NCI-H1105 treated with DMSO at 0.1 percent for 48 hours (cell line): Measurements from ENCODE around the gene PTPRT.

Source experiments
- DNase-seq: peaks from one replicate; lab custom pipeline; 2025; lab: John Stamatoyannopoulos, UW

The PTPRT gene

DNA sequence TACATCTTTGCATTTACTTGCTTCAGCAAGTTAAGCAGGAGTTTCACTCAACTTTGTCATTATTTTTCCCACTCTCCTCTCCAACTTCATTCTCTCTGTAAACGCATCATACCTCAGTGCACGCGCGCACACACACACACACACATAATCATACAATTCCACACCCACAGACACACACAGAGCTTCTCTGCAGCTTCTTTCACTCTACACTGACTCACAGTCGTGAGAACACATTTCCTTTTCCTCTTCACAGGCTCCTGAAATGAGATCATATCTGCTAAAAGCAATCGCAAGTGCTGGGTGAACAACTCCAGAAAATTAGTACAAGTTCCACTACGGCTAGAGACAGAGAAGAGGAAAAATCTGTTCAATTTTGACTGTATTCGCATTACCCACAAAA is 215.4 kb downstream of the PTPRT start:
- DNase-seq, result peak; percentile 45

DNA sequence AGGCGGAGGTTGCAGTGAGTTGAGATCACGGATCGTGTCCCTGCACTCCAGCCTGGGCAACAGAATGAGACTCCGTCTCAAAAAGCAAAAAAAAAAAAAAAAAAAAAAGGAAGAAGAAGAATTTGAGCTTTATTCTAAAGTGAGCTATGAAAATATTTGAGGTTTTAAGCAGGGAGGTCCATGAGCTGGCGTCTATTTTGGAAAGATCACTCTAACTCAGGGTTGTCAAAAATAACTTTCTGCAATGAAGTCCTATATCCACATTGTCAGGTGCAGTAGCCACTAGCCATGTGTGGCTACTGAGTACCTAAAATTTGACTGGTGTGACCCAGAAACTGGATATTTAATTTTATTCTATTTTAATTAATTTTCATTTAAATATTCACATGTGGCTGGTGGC is 217.1 kb downstream of the PTPRT start:
- no peak for DNase-seq

DNA sequence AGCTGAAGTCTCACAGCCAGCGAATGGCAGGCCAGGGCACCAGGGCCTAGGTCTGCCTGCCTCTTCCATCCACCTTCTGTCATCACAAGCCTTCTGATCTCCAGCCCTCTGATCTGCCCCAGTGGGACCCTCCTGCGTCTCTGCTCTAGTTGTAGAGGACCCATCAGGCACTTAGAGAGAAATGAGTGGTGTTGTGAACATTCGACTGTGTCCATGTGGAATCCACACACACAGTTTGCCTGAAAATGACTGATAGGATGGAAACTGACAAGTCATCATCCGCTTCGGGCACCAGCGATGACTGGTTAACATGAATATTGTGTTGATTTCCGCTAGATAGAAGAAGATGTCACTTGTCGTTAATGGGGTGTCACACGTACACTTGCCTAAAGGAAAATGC is 221.0 kb downstream of the PTPRT start:
- DNase-seq, result no peak

DNA sequence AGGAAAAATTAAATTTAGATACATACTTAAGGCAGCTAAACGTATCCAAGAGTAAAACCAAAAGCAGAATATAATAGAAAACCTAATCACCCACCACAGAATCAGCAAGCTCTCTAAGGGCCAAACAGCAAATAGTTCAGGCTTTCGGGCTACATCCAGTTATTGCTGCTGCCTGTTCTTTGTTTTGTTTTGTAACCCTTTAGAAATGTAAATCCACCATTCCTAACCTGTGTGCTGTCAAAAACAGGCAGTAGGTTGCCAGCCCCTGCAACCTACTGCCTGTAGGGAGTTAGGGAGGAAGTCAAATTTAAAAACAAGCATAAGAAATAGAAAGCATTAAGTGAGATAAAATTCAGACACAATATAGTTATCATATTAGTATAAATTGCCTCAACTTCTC is 225.9 kb downstream of the PTPRT start:
- no peak for DNase-seq

DNA sequence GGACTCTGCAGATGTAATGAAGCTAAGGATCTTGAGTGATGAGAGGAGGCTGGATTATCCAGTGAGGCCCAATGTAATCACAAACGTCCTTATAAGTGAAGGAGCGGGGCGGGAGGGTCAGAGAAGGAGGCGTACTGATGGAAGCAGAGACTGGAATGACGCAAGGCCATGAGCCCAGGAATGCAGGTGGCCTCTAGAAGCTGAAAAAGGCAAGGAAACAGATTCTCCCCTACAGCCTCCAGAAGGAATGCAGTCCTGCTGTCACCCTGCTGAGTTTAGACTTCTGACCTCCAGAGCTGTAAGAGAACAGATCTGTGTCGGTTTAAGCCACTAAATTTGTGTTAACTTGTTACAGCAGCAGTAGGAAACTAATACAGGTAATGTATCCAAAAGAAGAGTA is 227.9 kb downstream of the PTPRT start:
- DNase-seq, result no peak

DNA sequence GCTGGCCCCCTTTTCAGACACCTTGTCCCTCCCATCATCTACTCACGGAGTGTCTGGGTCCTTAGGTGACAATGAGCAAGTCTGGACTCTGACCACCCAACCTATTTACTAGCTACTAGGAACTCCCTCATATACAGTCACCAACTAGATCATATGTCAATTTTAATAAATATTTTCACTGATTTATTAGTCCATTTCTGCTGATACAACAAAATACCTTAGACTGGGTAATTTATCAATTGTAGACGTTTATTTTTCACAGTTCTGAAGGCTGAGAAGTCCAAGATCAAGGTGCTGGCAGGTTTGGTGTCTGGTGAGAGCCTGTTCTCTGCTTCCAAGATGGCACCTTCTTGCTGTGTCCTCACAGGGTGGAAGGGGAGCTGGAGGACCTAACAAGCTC is 229.7 kb downstream of the PTPRT start:
- no peak for DNase-seq

DNA sequence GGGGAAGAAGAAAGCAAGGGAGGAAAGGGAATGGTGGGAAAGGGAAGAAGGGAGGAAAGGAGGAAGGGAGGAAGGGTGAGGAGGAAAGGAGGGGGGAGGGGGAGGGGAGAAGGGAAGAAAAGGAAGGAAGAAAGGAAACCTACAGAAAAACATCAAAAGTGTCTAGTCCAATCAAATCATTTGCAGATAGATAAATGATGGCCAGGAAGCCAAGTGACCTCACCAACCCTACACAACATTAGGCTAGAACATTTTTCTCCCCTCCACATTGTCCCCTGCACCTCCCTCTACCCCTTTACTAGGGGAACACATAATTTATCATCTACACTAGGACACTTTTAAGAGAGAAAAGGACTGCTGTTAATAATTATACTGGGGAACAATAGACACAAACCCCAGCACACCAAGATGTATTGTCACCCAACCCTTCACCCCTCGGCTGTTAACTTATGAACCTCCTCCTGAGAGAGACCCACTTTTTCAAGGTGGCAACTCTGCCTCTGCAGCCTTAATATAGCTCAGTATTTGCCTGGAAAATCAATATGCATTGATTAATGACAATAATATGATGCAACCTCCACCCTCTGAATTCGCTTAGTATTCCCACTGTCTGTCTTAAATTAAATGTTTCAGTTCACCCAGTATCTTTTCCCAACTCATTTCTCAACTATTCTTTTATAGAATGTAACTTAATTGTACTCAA is 231.2 kb downstream of the PTPRT start:
- no peak for DNase-seq

DNA sequence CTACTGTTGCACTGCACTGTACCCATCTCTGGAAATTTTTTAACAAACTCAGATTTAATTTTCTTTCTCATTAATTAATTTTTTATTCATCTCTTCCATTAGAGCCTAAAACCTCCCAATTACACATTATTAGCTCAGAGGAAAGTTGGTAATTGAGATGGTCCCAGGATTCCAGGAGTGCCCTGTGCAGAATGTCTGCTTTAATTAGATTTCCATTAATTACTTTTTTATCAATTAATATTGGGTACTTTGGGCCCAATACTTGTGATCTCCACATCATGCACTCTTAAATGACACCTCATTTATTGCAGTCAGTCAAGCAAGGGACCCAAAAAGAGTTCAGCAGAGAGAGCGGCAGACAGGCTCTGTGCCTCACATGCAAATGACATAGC is 232.0 kb downstream of the PTPRT start:
- DNase-seq, result no peak

DNA sequence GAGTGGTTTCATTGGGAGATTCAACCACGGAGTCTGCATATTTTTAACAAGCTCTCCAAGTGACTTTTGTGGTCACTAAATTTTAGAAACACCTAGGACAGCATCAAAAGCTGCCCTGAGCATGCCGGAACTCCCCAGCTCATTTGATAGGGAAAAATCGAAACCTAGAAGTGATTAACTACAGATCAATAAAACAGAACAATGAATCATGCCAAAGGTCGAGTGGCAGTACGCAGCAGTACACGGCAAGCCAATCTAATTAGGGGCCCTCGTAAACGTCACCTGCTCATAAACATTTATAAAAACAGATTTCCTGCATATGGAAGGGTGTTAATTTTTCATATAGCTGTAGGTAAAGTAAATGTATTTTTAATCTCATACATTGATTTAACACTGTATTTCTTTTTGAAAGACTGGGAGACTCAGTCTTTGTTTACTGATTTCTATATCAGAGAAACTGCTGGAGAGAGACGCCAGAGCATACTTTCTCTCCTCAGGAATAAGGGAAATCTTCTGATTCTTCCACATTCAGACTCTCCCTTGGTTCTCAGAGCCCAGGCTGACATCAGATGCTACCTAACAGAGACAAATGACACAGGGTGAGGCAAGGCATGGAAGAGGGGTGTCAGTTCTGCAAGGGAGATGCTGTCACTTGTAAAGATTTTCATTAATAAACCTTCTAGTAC is 232.5 kb downstream of the PTPRT start:
- DNase-seq, result no peak

DNA sequence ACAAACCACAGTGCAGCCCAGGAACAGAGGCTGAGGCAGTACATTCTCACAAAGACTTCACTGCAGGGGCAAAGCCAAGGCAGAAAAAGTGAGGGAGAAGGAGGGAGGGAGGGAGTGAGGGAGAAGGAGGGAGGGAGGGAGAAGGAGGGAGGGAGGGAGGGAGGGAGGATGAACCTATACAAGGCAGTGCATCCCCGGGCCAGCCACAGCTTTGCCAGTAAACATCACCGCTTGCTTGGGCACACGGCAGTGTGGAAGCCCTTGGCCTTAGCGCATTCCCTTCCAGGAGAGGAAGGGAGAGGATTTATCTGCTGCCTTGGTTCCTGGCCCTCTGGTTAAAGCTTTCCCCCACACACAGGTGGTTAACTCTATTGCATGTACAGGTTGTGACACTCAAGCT is 234.0 kb downstream of the PTPRT start:
- no peak for DNase-seq

DNA sequence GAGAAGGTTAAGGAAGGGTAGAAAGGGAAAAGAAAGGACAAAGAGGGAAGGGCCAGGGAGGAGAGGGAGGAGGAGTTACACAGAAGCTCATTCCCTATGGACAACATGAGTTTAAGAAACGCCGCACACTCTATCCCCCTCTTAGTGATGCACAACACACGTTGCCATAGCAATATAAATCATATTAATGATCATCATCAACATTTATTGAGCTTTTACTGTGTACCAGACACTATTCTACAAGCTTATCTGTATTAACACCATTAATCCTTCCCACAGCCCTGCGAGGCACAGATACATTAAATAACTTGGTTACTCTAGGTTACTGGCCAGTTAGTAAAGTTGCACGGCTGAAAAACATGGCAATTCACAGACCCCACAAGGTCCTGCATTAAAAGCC is 234.8 kb downstream of the PTPRT start:
- DNase-seq, result no peak

DNA sequence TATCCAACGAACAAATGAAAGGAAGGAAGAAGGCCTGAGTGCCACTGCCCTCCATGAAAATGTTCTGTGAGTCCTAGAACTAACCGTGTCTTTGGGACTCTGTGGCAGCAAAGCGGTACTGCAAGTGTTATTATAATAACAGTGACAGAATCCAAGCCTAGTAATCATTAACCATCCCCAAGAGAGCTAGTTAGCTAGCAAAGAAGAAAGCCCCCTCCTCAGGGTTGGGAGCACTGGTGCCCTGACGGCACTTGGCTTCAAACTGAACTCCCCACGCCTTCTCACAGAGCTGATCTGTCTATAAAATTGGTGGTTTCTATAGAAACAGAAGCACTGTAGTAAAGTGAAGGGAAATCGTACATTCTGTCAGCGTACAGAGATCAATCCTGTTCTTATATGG is 239.8 kb downstream of the PTPRT start:
- no peak for DNase-seq

DNA sequence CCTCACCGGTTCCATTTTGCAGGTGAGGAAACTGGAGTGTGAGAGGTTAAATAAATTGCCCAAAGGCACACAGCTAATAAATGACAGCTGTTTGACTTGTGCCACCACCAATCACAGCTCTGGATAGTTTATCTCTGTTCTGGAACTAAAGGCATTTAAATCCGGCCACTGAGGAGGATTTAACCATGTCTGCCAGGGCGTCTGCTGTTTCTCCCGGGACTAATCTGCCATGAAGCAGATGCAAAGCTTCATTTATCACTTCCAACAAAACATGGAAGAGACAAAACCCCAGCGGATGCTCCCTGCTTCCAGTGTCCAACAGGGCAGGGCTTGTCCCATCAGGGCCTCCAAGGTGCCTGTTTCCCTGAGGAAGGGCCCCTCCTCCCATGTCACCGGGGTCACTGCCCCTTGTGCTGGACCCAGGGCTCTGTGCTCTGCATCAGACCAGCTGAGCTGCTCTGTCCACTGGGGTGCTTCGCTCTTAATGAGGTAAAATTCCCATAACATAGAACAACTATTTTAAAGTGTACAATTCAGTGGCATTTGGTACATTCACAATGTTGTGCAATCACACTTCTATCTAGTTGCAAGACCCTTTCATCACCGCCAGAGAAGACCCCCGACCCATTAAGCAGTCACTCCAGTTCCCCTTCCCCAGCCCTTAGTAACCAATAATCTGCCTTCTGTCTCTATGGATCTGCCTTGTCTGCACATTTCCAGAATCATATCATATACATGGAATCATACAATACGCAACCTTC is 244.3 kb downstream of the PTPRT start:
- DNase-seq, result no peak

DNA sequence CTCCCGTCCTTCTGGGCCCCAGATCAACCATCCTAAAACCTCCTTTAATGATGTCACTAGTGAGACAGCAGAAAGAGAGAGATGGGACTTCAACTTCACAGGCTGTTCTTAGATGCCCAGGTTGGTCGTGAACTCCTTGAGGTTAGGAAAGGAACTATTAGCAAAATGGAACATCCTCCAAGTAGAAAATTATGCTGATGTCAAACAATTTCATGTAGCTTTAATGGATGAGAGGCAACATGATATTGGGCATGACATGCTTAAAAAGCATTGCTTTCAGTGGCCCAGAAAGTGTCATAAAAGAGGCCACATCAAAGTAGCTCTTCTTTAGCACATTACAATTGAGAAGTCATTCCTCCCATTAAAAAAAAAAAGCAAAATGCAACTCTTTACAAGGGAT is 248.1 kb downstream of the PTPRT start:
- DNase-seq, result no peak

DNA sequence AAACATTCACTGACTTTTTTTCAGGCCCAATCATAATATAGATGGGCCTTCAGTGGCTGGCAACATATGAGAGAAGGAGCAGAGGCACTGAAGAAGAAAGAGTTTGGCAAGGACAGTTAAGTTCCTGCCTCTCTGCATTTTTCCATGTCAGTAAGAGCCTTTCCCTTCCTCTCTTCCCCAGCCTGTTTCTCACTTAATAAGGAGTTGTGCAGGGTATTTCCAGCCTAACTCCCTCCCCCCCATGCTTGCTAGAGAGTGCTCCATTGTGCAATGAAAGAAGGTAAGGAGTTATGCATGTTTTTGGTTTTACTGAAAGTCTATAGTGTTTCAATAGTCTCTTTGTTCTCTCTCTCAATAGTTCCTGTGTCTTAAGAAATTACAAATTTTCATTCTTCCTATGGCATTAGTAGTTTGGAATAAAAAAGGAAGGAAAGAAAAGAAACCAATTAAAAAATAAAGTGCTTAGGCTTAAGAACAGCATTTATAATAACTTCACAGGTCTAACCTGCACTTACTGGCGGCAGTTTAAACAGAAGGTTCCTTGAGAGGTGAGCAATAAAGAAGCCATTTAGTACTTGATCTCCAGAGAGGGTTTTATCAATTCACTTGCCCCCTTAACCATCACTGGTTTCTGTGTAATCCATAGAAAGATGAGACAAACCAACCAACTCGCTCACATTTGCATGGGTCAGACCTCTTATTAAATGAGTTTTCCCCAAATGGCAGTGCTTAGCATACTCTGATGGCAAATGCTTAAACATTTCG is 251.1 kb downstream of the PTPRT start:
- no peak for DNase-seq

DNA sequence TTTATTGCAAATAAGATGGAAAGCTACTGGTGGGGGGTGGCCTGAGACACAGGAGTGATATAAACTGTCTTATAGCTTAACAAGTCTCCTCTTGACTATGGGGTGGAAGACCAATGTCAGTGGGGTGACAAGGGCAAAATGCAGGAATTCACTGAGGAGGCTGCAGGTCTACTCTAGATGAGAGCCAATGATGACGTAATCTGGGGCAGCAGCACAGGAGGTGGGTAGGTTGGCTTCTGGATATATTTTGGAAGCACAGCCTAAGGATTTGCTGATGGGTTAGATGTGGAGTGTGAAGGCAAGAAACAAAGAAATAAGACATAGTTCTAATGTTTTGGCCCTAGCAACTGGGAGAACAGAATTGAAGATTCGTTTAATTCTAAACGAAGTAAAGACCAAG is 253.2 kb downstream of the PTPRT start:
- no peak for DNase-seq

DNA sequence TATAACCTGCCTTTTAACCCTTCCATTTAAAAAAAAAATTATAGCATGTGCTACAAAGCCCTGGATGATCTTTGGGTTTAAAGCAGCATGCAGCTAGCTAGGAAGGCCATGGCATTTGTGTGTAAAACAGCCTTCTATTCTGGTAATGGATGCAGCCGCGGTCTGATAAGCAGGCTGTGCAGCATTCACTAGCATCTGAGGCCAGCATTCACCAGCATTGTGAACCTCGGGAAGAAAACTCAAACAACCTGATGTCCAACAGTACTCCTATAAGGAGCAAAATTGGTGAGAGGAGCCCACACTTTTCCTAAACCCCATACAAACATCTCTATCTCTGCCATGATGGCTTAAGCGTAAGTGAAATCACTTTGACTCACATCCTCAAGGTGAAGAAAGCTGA is 265.5 kb downstream of the PTPRT start:
- DNase-seq, result no peak

DNA sequence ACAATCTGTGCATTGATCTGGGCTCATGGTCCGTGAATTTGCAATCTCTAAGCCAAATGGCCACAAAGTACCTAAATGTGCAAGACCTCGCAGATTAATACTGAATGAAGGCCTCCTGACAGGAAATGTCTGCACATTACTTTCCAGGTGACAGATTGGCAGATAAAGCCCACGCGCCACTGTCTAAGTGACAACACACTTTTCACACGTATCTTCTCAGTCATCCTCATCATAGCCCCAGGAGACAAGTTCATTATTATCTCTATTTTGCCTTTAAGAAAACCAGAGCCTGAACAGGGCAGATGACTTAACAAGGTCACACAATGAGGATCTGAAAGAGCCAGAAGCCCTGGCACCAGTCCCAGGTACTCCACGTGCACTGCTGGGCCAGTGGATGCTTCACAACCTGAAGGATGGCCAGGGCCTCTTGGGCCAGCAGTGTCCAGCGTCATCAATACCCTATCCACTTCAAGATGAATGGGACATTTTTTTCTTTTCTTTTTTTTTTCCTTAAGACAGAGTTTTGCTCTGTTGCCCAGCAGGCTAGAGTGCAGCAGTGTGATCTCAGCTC is 266.3 kb downstream of the PTPRT start:
- DNase-seq, result no peak

DNA sequence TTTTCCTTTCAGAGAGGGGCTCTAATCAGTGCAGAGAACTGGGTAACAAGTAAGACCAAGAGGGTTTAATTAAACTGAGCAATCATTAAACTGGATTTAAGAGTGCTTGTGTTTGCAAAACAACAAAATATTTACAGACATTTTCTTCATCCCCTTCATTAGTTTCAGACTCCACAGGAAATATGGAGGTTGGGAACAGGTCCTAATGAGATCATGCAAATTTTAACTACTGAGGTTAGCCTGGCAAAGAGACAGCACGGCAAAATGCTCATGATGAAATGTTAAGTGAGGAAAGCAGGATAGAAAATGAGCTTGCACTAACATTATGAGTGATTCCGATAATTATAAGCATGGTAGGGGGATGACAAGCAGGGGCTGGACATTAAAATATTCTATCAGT is 268.9 kb downstream of the PTPRT start:
- DNase-seq, result no peak

DNA sequence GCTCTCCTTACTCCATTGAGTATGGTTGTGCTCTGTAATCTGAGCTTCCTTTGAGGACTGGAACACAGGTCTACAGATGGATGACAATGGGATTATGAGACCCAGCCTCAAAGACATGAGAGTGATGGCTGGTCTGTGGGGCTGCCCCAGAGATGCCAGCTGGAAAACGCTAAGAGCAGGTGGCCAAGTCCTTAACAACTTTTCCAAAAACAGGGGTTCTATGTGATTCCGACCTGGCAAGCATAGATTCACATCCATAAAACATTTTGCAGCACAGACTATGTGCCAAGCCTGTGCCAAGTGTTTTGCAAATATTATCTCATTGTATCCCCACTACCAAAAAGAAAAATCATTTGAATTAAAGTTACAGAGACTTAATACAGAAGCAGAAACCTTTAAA is 270.4 kb downstream of the PTPRT start:
- no peak for DNase-seq

DNA sequence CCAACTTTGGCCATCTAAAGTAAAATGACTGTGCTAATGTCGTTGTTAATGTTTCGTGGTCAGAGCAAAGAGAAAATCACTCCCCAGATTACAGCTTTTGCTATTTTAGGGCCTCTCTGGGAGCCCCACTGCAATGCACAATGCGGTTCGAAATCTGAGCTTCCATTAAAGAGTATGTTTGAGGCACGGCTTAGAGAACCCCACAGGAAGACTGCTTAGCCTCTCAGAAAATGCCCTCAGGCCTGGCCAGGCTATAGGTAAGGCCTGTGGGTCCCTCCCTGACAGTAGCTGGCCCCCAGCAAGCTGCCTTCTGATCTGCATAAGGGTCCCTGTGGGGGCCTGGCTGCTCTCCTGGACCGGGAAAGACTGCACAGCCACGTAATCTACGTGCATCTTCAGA is 274.6 kb downstream of the PTPRT start:
- no peak for DNase-seq

DNA sequence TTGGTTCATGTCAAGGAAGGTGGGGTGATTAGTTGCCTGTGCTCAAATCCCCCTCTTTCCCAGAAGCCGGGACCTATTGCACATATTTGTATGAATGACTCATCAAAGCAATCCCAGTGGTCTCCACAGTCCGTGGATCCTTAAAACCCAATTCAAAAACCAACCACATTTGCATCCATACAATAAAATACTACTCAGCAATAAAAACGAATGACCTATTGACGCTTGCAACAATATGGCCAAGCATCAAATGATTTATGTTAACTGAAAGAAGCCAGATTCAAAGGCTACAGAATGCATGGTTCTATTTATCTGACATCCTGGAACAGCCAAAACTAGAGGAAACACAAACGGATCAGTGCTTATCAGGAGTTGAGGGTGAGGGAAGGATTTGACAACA is 275.4 kb downstream of the PTPRT start:
- no peak for DNase-seq
